Kidney epithelial cell (primary cell): ENCODE measurements around the gene ZNF366. TPM values are rescaled to one million over a fixed set of nuclear protein-coding genes. Genes with fewer than 3 reads are reported as not detected.

Experiments used
- DNase-seq: peaks from one replicate; pipeline ENCODE4 v3.0.0-alpha.2; 2010; ENCODE audit warnings: low read depth
- H3K27me3 ChIP-seq: 2 replicates; pipeline ENCODE4 v1.6.0; 2011; ENCODE audit warnings: low read length; ENCODE audit not compliant: control insufficient read depth, insufficient read depth
- H3K36me3 ChIP-seq: 2 replicates; pipeline ENCODE4 v1.5.1; 2011; ENCODE audit warnings: low read length; ENCODE audit not compliant: control insufficient read depth, insufficient read depth
- H3K4me3 ChIP-seq: 2 replicates; pipeline ENCODE4 v1.5.1; 2011; ENCODE audit warnings: low read depth, mild to moderate bottlenecking, control low read depth, low read length
- total RNA-seq: library from RNA; depleted of rRNA; stranded (reverse); fragments of >200 nt; gene quantifications from 2 replicates; pipeline ENCODE4 v1.2.3, GENCODE V29; 2015
- TF ChIP-seq, protein P1 (sequence below): IDR thresholded peaks from 2 replicates; pipeline ENCODE4 v1.5.1; 2011; ENCODE audit warnings: mild to moderate bottlenecking, moderate library complexity, low read length, control low read depth, inconsistent platforms; ENCODE audit not compliant: insufficient read depth, poor library complexity, severe bottlenecking

Gene ZNF366
- total RNA-seq, 1 donor from 2014 or later = 0.13 TPM

GRCh38 chr5:72434781-72435437, 72.3 kb downstream of the ZNF366 start:
- no peak for DNase-seq
- Histone ChIP-seq H3K4me3 (no peak overlapping the region), H3K27me3 (no peaks in the 10 kb centered on the region), H3K36me3 (no peaks in the 10 kb centered on the region)
- TF ChIP-seq, protein P1, sequence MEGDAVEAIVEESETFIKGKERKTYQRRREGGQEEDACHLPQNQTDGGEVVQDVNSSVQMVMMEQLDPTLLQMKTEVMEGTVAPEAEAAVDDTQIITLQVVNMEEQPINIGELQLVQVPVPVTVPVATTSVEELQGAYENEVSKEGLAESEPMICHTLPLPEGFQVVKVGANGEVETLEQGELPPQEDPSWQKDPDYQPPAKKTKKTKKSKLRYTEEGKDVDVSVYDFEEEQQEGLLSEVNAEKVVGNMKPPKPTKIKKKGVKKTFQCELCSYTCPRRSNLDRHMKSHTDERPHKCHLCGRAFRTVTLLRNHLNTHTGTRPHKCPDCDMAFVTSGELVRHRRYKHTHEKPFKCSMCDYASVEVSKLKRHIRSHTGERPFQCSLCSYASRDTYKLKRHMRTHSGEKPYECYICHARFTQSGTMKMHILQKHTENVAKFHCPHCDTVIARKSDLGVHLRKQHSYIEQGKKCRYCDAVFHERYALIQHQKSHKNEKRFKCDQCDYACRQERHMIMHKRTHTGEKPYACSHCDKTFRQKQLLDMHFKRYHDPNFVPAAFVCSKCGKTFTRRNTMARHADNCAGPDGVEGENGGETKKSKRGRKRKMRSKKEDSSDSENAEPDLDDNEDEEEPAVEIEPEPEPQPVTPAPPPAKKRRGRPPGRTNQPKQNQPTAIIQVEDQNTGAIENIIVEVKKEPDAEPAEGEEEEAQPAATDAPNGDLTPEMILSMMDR = no peak

DNA sequence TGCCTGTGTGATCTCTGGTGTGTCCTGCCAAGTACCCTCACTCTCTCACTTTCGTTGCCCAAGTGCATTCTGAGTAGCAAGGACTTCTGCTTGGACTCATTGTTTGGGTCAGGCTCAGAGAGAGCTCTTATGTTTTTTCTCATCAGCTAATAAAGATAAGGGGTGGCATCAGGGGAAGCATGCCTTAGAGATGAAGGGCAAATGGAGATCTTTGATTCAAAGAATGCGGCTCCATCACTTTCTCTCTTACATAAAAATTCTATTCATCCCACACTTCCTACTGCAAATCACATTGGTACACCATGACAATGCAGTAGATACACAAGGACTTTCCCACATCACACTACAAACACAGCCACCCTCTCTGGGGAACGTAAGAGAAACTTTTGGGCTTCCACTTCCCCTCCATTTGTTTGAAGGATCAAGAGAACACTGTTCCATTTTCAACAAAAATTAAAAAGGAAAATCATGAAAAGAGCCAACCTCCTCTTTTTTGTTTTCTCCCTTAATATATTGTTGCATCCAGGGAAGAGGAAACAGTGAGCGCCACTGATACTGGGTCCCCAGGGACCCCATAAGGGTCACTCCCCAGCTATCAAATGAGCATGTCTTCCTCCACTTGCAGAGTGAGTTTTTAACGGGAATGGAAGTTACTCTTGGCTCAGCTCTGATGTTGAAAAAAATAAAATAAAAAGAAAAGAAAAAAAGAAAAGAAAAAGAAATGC, 73.0 kb downstream of the ZNF366 start:
- Histone ChIP-seq H3K36me3 (no peaks in the 10 kb centered on the region), H3K27me3 (no peaks in the 10 kb centered on the region), H3K4me3 (no peak overlapping the region)
- no peak for DNase-seq
- TF ChIP-seq, protein P1 = no peak

DNA sequence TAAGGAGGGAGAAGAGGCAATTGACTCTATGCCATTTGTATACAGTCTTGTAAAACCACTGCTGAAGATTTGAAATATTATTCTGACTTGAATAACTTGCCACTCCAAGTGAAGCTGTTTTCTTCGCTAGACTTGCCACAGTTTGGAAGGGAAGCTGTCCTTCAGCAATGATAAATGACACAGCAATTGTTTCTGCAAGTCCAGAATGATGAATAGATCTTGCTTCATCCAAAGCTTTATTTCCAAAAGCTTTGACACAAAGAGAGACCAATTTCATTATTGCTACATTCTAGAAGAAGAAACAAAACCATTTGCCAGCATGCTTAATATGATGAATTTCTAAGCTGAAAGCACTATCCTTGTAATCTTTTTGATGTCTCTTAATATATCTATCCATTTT, 73.7 kb downstream of the ZNF366 start:
- no peaks in the 10 kb centered on the region for H3K27me3 ChIP-seq
- TF ChIP-seq, protein P1 = no peak
- H3K4me3 ChIP-seq = no peak overlapping the region
- no peaks in the 10 kb centered on the region for H3K36me3 ChIP-seq
- no peak for DNase-seq

DNA sequence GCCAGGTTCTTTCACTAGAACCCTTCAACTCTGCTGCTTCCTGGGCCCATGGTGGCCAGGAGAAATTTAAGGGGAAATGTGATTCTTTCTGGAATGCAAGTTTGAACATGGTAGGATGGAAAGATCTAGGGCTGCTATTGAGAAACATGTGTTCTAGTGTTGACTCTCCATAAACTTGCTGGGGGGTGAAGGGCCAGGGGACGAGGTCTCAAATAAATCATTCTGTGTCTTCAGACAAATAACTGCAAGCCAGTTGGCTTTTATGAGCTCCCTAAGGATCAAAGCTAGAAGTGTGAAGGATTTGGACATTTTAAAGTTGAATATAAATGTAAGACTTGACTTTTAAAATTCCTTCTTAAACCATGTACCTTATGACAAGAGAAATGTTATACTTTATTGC, 78.5 kb downstream of the ZNF366 start:
- no peaks in the 10 kb centered on the region for H3K36me3 ChIP-seq
- DNase-seq = no peak
- no peaks in the 10 kb centered on the region for H3K27me3 ChIP-seq
- H3K4me3 ChIP-seq = no peak overlapping the region
- TF ChIP-seq, protein P1 = no peak

DNA sequence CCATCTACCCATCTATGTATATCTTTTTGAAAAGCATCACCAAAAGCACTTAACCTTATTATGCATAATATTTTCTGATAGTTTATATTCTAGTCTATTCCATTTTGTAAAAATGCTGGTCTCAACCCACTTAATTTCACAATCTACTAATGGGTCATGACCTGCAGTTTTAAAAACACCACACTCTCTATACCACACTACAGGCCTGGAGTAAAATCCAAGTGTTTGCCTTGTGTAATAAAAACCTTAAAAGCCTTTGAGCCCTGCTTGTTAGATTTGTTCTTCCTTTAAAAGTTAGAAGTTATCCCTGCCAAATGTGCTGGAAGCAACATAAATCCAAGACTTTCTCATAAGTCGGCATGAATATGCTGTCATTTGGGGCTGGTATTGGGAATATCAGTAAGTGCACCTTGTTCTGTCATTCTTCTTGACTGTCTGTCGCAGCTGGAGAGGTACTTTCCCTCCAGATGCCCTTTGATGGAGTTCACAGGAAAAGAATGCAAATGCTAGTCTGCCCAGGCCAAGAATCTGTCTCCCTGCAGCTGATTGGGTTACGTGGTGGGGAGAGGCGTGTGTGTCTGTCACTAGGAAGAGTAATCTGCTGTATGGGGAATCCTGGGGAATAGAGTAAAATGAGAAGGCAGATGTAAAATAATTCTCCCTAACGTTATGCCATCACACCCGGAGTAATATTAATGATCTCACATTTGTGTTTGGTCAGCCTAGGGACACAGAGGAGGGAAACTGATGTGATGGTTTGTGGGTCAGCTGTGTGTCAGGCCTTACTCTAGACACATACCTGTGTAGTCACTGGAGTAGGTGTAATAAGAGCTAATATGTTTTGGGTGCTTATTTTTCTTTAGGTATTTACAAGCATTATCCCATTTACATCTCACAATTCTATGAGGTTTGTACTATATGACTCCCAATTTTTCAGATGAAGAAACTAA, 79.4 kb downstream of the ZNF366 start:
- Histone ChIP-seq H3K4me3 (no peak overlapping the region), H3K36me3 (no peaks in the 10 kb centered on the region), H3K27me3 (no peaks in the 10 kb centered on the region)
- peak; percentile 14 for DNase-seq
- TF ChIP-seq, protein P1 = no peak
